WTC11 (cell line): ENCODE measurements around the gene TAF1D. TPM values are rescaled to one million over a fixed set of nuclear protein-coding genes. Genes with fewer than 3 reads are reported as not detected.

Experiments used
- AR ChIP-seq: fragments of 250-450 bp; sonication (Bioruptor Pico); IDR thresholded peaks from 2 replicates; pipeline ENCODE4 v1.9.0; 2021; ENCODE audit warnings: mild to moderate bottlenecking
- ATF1 ChIP-seq: sonication (generic); formaldehyde crosslinking; IDR thresholded peaks from 2 replicates; pipeline ENCODE4 v1.8.1; 2023; ENCODE audit warnings: mild to moderate bottlenecking, moderate library complexity, missing genetic modification reagents
- CREB1 ChIP-seq: sonication (generic); formaldehyde crosslinking; IDR thresholded peaks from 2 replicates; pipeline ENCODE4 v1.8.0; 2023; ENCODE audit warnings: mild to moderate bottlenecking, missing genetic modification reagents
- E2F5 ChIP-seq: sonication (generic); formaldehyde crosslinking; IDR thresholded peaks from 2 replicates; pipeline ENCODE4 v1.8.1; 2022; ENCODE audit warnings: mild to moderate bottlenecking, moderate library complexity, missing genetic modification reagents
- ERG ChIP-seq: fragments of 250-450 bp; sonication (Bioruptor Pico); IDR thresholded peaks from 2 replicates; pipeline ENCODE4 v1.8.0; 2021; ENCODE audit warnings: mild to moderate bottlenecking
- ETV6 ChIP-seq: sonication (generic); formaldehyde crosslinking; IDR thresholded peaks from 2 replicates; pipeline ENCODE4 v1.8.1; 2022; ENCODE audit warnings: mild to moderate bottlenecking, missing genetic modification reagents
- FOXP1 ChIP-seq: sonication (generic); formaldehyde crosslinking; IDR thresholded peaks from 2 replicates; pipeline ENCODE4 v1.8.0; 2022; ENCODE audit warnings: missing genetic modification reagents, mild to moderate bottlenecking, moderate library complexity, borderline replicate concordance
- GABPB1 ChIP-seq: sonication (generic); formaldehyde crosslinking; IDR thresholded peaks from 2 replicates; pipeline ENCODE4 v1.8.1; 2023; ENCODE audit warnings: mild to moderate bottlenecking, missing genetic modification reagents
- GTF2I ChIP-seq: fragments of 250-450 bp; sonication (Bioruptor Pico); conservative IDR thresholded peaks from 2 replicates; pipeline ENCODE4 v1.4.0; 2021; ENCODE audit warnings: mild to moderate bottlenecking
- IRF2 ChIP-seq: sonication (generic); formaldehyde crosslinking; IDR thresholded peaks from 2 replicates; pipeline ENCODE4 v1.8.0; 2022; ENCODE audit warnings: low read depth, missing genetic modification reagents, borderline replicate concordance
- MLX ChIP-seq: sonication (generic); formaldehyde crosslinking; IDR thresholded peaks from 2 replicates; pipeline ENCODE4 v1.8.1; 2023; ENCODE audit warnings: mild to moderate bottlenecking, missing genetic modification reagents, moderate library complexity
- MYBL2 ChIP-seq: sonication (generic); formaldehyde crosslinking; IDR thresholded peaks from 2 replicates; pipeline ENCODE4 v1.8.1; 2023; ENCODE audit warnings: mild to moderate bottlenecking, moderate library complexity, missing genetic modification reagents
- NFATC4 ChIP-seq: fragments of 250-450 bp; sonication (Bioruptor Pico); IDR thresholded peaks from 2 replicates; pipeline ENCODE4 v1.9.0; 2021; ENCODE audit warnings: mild to moderate bottlenecking
- NFE2L1 ChIP-seq: sonication (generic); formaldehyde crosslinking; IDR thresholded peaks from 2 replicates; pipeline ENCODE4 v1.8.1; 2023; ENCODE audit warnings: missing genetic modification reagents
- NR1H2 ChIP-seq: sonication (generic); formaldehyde crosslinking; IDR thresholded peaks from 2 replicates; pipeline ENCODE4 v1.9.0; 2021; ENCODE audit warnings: mild to moderate bottlenecking, moderate library complexity, missing genetic modification reagents
- NR3C1 ChIP-seq: sonication (generic); formaldehyde crosslinking; conservative IDR thresholded peaks from 2 replicates; pipeline ENCODE4 v1.8.1; 2023; ENCODE audit warnings: low read depth, mild to moderate bottlenecking, missing genetic modification reagents
- OVOL2 ChIP-seq: fragments of 250-450 bp; sonication (Bioruptor Pico); IDR thresholded peaks from 2 replicates; pipeline ENCODE4 v1.9.0; 2021; ENCODE audit warnings: mild to moderate bottlenecking, borderline replicate concordance
- PRDM15 ChIP-seq: sonication (generic); formaldehyde crosslinking; IDR thresholded peaks from 2 replicates; pipeline ENCODE4 v1.8.0; 2022; ENCODE audit warnings: missing genetic modification reagents
- SMAD4 ChIP-seq: sonication (generic); formaldehyde crosslinking; IDR thresholded peaks from 2 replicates; pipeline ENCODE4 v1.8.0; 2022; ENCODE audit warnings: mild to moderate bottlenecking, missing genetic modification reagents
- TCF7 ChIP-seq: sonication (generic); formaldehyde crosslinking; IDR thresholded peaks from 2 replicates; pipeline ENCODE4 v1.8.0; 2022; ENCODE audit warnings: mild to moderate bottlenecking, low read depth, missing genetic modification reagents, moderate library complexity
- TEAD4 ChIP-seq: sonication (generic); formaldehyde crosslinking; IDR thresholded peaks from 2 replicates; pipeline ENCODE4 v1.8.0; 2022; ENCODE audit warnings: mild to moderate bottlenecking, missing genetic modification reagents
- ZBTB43 ChIP-seq: sonication (generic); formaldehyde crosslinking; IDR thresholded peaks from 2 replicates; pipeline ENCODE4 v1.8.1; 2023; ENCODE audit warnings: mild to moderate bottlenecking, missing genetic modification reagents
- ZMAT4 ChIP-seq: fragments of 250-450 bp; sonication (Bioruptor Pico); IDR thresholded peaks from 2 replicates; pipeline ENCODE4 v1.9.0; 2021; ENCODE audit warnings: mild to moderate bottlenecking
- ZNF281 ChIP-seq: sonication (generic); formaldehyde crosslinking; IDR thresholded peaks from 2 replicates; pipeline ENCODE4 v1.8.0; 2023; ENCODE audit warnings: mild to moderate bottlenecking, missing genetic modification reagents
- ZNF671 ChIP-seq: fragments of 250-450 bp; sonication (Bioruptor Pico); IDR thresholded peaks from 2 replicates; pipeline ENCODE4 v1.8.0; 2021; ENCODE audit warnings: mild to moderate bottlenecking
- total RNA-seq: library from RNA; stranded (reverse); gene quantifications from 3 replicates; pipeline ENCODE4 v1.2.3, GENCODE V29; 2021

Gene TAF1D
- total RNA-seq, 1 experiment from 2014 or later: 223 TPM

- no peak for TF ChIP-seq TCF7 (CRISPR knock-in tag)
- TF ChIP-seq AR: peak; percentile 97
- TF ChIP-seq ZNF671: peak; percentile 93
- 0 out of 2 replicates have a peak, but pooled peaks have one; percentile 60 for TF ChIP-seq ATF1 (CRISPR knock-in tag)
- TF ChIP-seq NR3C1: no peak
- TF ChIP-seq MYBL2 (CRISPR knock-in tag): peak; percentile 78
- no peak for TF ChIP-seq GTF2I
- TF ChIP-seq NR1H2 (CRISPR knock-in tag): peak; percentile 19; the same call in 1 of the 2 replicates
- TF ChIP-seq SMAD4: no peak
- TF ChIP-seq ETV6 (CRISPR knock-in tag): peak; percentile 95
- TF ChIP-seq NFATC4: peak; percentile 96
- no peak for TF ChIP-seq CREB1 (CRISPR knock-in tag)
- TF ChIP-seq ZNF281: no peak
- TF ChIP-seq IRF2: 0 out of 2 replicates have a peak, but pooled peaks have one; percentile 47
- TF ChIP-seq OVOL2 (CRISPR knock-in tag): no peak
- TF ChIP-seq TEAD4 (CRISPR knock-in tag): no peak
- TF ChIP-seq MLX: no peak
- TF ChIP-seq E2F5 (CRISPR knock-in tag): no peak
- TF ChIP-seq FOXP1 (CRISPR knock-in tag): peak; percentile 86; the same call in 1 of the 2 replicates
- TF ChIP-seq PRDM15 (CRISPR knock-in tag): peak; percentile 55; the same call in 1 of the 2 replicates
- peak; percentile 73; the same call in 1 of the 2 replicates for TF ChIP-seq NFE2L1 (CRISPR knock-in tag)
- TF ChIP-seq GABPB1 (CRISPR knock-in tag): peak; percentile 20; the same call in 1 of the 2 replicates
- peak; percentile 45; the same call in 1 of the 2 replicates for TF ChIP-seq ZBTB43 (CRISPR knock-in tag)
- peak; percentile 96 for TF ChIP-seq ERG
- peak; percentile 81; the same call in 1 of the 2 replicates for TF ChIP-seq ZMAT4 (CRISPR knock-in tag)
Observed at GRCh38 chr11:93741094-93741881, at the start of gene TAF1D, which contains the start of gene C11orf54 (continued).
